NCI-H2171 (cell line): ENCODE data around the gene ARHGAP4.
A peak's percentile ranks its signal among the peaks of the same experiment; 100 is the strongest.

Experiments used
- DNase-seq: peaks from one replicate; lab custom pipeline; 2025; lab: John Stamatoyannopoulos, UW

The ARHGAP4 gene

GRCh38 chrX:153882086-153882498, 44.0 kb downstream of the ARHGAP4 start:
- DNase-seq, result no peak

- no peak for DNase-seq
Observed at GRCh38 chrX:153881281-153881680, 44.8 kb downstream of the ARHGAP4 start.

GRCh38 chrX:153880440-153880815, 45.6 kb downstream of the ARHGAP4 start:
- no peak for DNase-seq

GRCh38 chrX:153879741-153880439, 46.2 kb downstream of the ARHGAP4 start:
- DNase-seq, result no peak

- peak; percentile 67 for DNase-seq
Observed at GRCh38 chrX:153878969-153879653, 47.0 kb downstream of the ARHGAP4 start.

- no peak for DNase-seq
Observed at GRCh38 chrX:153878345-153878744, 47.7 kb downstream of the ARHGAP4 start.

- DNase-seq, result no peak
Observed at GRCh38 chrX:153877571-153878261, 48.3 kb downstream of the ARHGAP4 start.

GRCh38 chrX:153876112-153876491, 50.0 kb downstream of the ARHGAP4 start:
- DNase-seq, result no peak

GRCh38 chrX:153875391-153876111, 50.5 kb downstream of the ARHGAP4 start:
- DNase-seq, result no peak

GRCh38 chrX:153874366-153875125, 51.5 kb downstream of the ARHGAP4 start:
- no peak for DNase-seq

- no peak for DNase-seq
Observed at GRCh38 chrX:153874085-153874365, 52.0 kb downstream of the ARHGAP4 start.

- no peak for DNase-seq
Observed at GRCh38 chrX:153873282-153874084, 52.6 kb downstream of the ARHGAP4 start.

GRCh38 chrX:153871946-153872878, 53.9 kb downstream of the ARHGAP4 start:
- DNase-seq, result no peak

- no peak for DNase-seq
Observed at GRCh38 chrX:153871451-153871850, 54.6 kb downstream of the ARHGAP4 start.

- DNase-seq, result no peak
Observed at GRCh38 chrX:153870791-153871360, 55.2 kb downstream of the ARHGAP4 start.

GRCh38 chrX:153870288-153870690, 55.8 kb downstream of the ARHGAP4 start:
- no peak for DNase-seq

GRCh38 chrX:153869473-153870287, 56.4 kb downstream of the ARHGAP4 start:
- no peak for DNase-seq

GRCh38 chrX:153868576-153869472, 57.2 kb downstream of the ARHGAP4 start:
- DNase-seq, result no peak
